DMS53 (cell line): ENCODE measurements around the gene NEDD4.
"Not testable (repeated sequence)": the region's sequence is repeated elsewhere in the genome, so short reads cannot be mapped to it uniquely, and the experiment has no call there.

Experiments
- DNase-seq: peaks from one replicate; lab custom pipeline; 2025; lab: John Stamatoyannopoulos, UW

Gene NEDD4

GRCh38 chr15:55954862-55955605 lies 38.4 kb downstream of the NEDD4 start:
- peak; percentile 54 for DNase-seq

GRCh38 chr15:55952501-55953274 lies 40.7 kb downstream of the NEDD4 start:
- not testable (repeated sequence) for DNase-seq

GRCh38 chr15:55944606-55945005 lies 48.8 kb downstream of the NEDD4 start:
- DNase-seq: not testable (repeated sequence)

- DNase-seq: no peak
Measured at GRCh38 chr15:55942332-55942731, 51.1 kb downstream of the NEDD4 start.

- DNase-seq: no peak
Measured at GRCh38 chr15:55937040-55937439, 56.4 kb downstream of the NEDD4 start.

GRCh38 chr15:55928955-55929354 lies 64.5 kb downstream of the NEDD4 start:
- DNase-seq: no peak

- DNase-seq: no peak
Measured at GRCh38 chr15:55921744-55922143, 71.7 kb downstream of the NEDD4 start.

- peak; percentile 62 for DNase-seq
Measured at GRCh38 chr15:55917881-55918296, 75.5 kb downstream of the NEDD4 start.

GRCh38 chr15:55916666-55917409 lies 76.6 kb downstream of the NEDD4 start:
- DNase-seq: no peak

GRCh38 chr15:55915876-55916567 lies 77.4 kb downstream of the NEDD4 start:
- no peak for DNase-seq

- no peak for DNase-seq
Measured at GRCh38 chr15:55915221-55915620, 78.2 kb downstream of the NEDD4 start.

GRCh38 chr15:55914446-55914845 lies 79.0 kb downstream of the NEDD4 start:
- DNase-seq: no peak

GRCh38 chr15:55912982-55913381 lies 80.4 kb downstream of the NEDD4 start:
- DNase-seq: no peak

GRCh38 chr15:55909036-55909811 lies 84.2 kb downstream of the NEDD4 start:
- DNase-seq: no peak

- DNase-seq: no peak
Measured at GRCh38 chr15:55907797-55908196, 85.6 kb downstream of the NEDD4 start.

- DNase-seq: no peak
Measured at GRCh38 chr15:55902981-55903380, 90.4 kb downstream of the NEDD4 start.

GRCh38 chr15:55900019-55900418 lies 93.4 kb downstream of the NEDD4 start:
- no peak for DNase-seq

- no peak for DNase-seq
Measured at GRCh38 chr15:55899537-55899936, 93.9 kb downstream of the NEDD4 start.

- DNase-seq: peak; percentile 67
Measured at GRCh38 chr15:55897560-55898336, 95.7 kb downstream of the NEDD4 start.

- no peak for DNase-seq
Measured at GRCh38 chr15:55894399-55894965, 98.9 kb downstream of the NEDD4 start.
